Measurements from ENCODE around the gene ELOA. TPM values are rescaled to one million over a fixed set of nuclear protein-coding genes. Genes with fewer than 3 reads are reported as not detected.
A peak's percentile ranks its signal among the peaks of the same experiment; 100 is the strongest.
"Not testable (repeated sequence)": the region's sequence is repeated elsewhere in the genome, so short reads cannot be mapped to it uniquely, and the experiment has no call there.

Gene ELOA
- total RNA-seq, 4 donors from 2014 or later, result 38.2 to 58.2 (median 42.8) TPM

GRCh38 chr1:23793018-23793781 lies 49.9 kb downstream of the ELOA start:
- WGBS, result 52% methylated on average over 12 of the region's 16 CpGs

GRCh38 chr1:23793861-23794731 lies 50.8 kb downstream of the ELOA start:
- peaks cover 55% of the 10 kb centered on the region for H3K36me3 ChIP-seq
- no peak overlapping the region for H3K27ac ChIP-seq
- peaks cover 47% of the 10 kb centered on the region for H3K4me1 ChIP-seq
- 88% methylated on average over 1 of the region's 21 CpGs for WGBS
- TF ChIP-seq POLR2A (IDR thresholded peaks at IDR 0.05) (no peak), EP300 (IDR thresholded peaks at IDR 0.05) (no peak), POLR2AphosphoS5 (IDR thresholded peaks at IDR 0.05) (no peak), CTCF (IDR thresholded peaks at IDR 0.05) (no peak)
- no peaks in the 10 kb centered on the region for H3K27me3 ChIP-seq
- no peaks in the 10 kb centered on the region for H3K9me3 ChIP-seq
- DNase-seq (ENCODE audit: low spot score in 2 of 2), result no peak
- H3K4me3 ChIP-seq, result no peak overlapping the region

More at GRCh38 chr1:23793018-23793781, 49.9 kb downstream of the ELOA start:
- no peak for TF ChIP-seq POLR2A (IDR thresholded peaks at IDR 0.05)
- no peak for TF ChIP-seq CTCF (IDR thresholded peaks at IDR 0.05)
- no peak for TF ChIP-seq POLR2AphosphoS5 (IDR thresholded peaks at IDR 0.05)
- TF ChIP-seq EP300 (IDR thresholded peaks at IDR 0.05), result no peak
- H3K4me1 ChIP-seq, result peaks cover 39% of the 10 kb centered on the region
- H3K36me3 ChIP-seq, result peaks cover 57% of the 10 kb centered on the region
- H3K27ac ChIP-seq, result no peak overlapping the region
- no peak for DNase-seq (ENCODE audit: low spot score in 2 of 2)
- no peaks in the 10 kb centered on the region for H3K27me3 ChIP-seq
- H3K4me3 ChIP-seq, result no peak overlapping the region
- H3K9me3 ChIP-seq, result no peaks in the 10 kb centered on the region

GRCh38 chr1:23794732-23795182 lies 51.5 kb downstream of the ELOA start:
- H3K27ac ChIP-seq; H3K9me3 ChIP-seq; DNase-seq (ENCODE audit: low spot score in 2 of 2); H3K4me3 ChIP-seq; H3K27me3 ChIP-seq: not testable (repeated sequence)
- WGBS, result 75% methylated on average over 7 of the region's 9 CpGs
- peaks cover 55% of the 10 kb centered on the region for H3K36me3 ChIP-seq
- peaks cover 54% of the 10 kb centered on the region for H3K4me1 ChIP-seq

GRCh38 chr1:23795676-23796465 lies 52.6 kb downstream of the ELOA start:
- peaks cover 51% of the 10 kb centered on the region for H3K4me1 ChIP-seq
- no peak for DNase-seq (ENCODE audit: low spot score in 2 of 2)
- H3K4me3 ChIP-seq, result no peak overlapping the region
- H3K9me3 ChIP-seq, result no peaks in the 10 kb centered on the region
- no peaks in the 10 kb centered on the region for H3K27me3 ChIP-seq
- no peak for TF ChIP-seq EP300 (IDR thresholded peaks at IDR 0.05)
- H3K27ac ChIP-seq, result no peak overlapping the region
- WGBS, result 83% methylated on average over 5 of the region's 16 CpGs
- peaks cover 55% of the 10 kb centered on the region for H3K36me3 ChIP-seq

- H3K4me1 ChIP-seq, result peaks cover 53% of the 10 kb centered on the region
- H3K27ac ChIP-seq, result no peak overlapping the region
- WGBS, result 67% methylated on average over 11 of the region's 17 CpGs
- peaks cover 55% of the 10 kb centered on the region for H3K36me3 ChIP-seq
- H3K9me3 ChIP-seq, result no peaks in the 10 kb centered on the region
- TF ChIP-seq CTCF (IDR thresholded peaks at IDR 0.05) (peak in 1 of 2 donors; percentile 7), EP300 (IDR thresholded peaks at IDR 0.05) (no peak)
- H3K27me3 ChIP-seq, result no peaks in the 10 kb centered on the region
- DNase-seq (ENCODE audit: low spot score in 2 of 2), result no peak
- H3K4me3 ChIP-seq, result no peak overlapping the region
Observed at GRCh38 chr1:23796466-23797271, 53.4 kb downstream of the ELOA start.

Measured in suprapubic skin (tissue), 4 donors.